Vagina (tissue), 2 donors: ENCODE data around the gene LIPE.

ENCODE experiments used
- POLR2A ChIP-seq, 2 donors: fragments of 450-650 bp; IDR thresholded peaks; one replicate each; pipeline ENCODE4 v1.6.1; 2017; ENCODE audit warnings: antibody characterized with exemption in 2 of 2, mild to moderate bottlenecking in 2 of 2, moderate library complexity in 2 of 2
- POLR2AphosphoS5 ChIP-seq, 2 donors: sonication (generic); formaldehyde crosslinking; IDR thresholded peaks; one replicate each; pipeline ENCODE4 v1.9.0; 2017; ENCODE audit warnings: antibody characterized with exemption in 2 of 2, mild to moderate bottlenecking in 2 of 2, low read depth in 1 of 2; ENCODE audit not compliant: insufficient read depth in 1 of 2
- TF ChIP-seq, protein P1 (sequence below), 3 experiments: fragments of 450-650 bp in 2 of 3; fragments of 200-600 bp in 1 of 3; sonication (generic) in 1 of 3; IDR thresholded peaks; one replicate each; pipeline ENCODE4 v1.5.1; 2017 to 2019; ENCODE audit warnings: antibody characterized with exemption in 3 of 3, mild to moderate bottlenecking in 2 of 3, moderate library complexity in 2 of 3

DNA sequence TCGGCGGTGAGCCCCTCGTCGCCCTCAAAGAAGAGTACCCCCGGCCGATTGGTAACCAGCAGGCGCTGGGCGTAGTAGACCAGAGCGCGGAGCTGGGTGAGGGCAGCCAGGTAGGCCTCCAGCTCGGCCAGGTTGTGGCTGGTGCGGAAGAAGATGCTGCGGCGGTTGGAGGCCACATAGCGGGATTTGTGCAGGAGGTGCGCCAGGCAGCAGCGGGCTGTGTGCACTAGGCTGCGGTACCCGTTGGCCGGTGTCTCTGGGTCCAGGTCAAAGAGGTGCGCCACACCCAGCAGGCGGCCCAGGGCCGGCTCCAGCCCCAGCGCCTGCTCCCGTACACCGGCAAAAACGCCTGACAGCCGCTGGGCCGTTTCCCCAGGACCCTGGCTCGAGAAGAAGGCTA is 16.8 kb downstream of the LIPE start:
- TF ChIP-seq, protein P1, sequence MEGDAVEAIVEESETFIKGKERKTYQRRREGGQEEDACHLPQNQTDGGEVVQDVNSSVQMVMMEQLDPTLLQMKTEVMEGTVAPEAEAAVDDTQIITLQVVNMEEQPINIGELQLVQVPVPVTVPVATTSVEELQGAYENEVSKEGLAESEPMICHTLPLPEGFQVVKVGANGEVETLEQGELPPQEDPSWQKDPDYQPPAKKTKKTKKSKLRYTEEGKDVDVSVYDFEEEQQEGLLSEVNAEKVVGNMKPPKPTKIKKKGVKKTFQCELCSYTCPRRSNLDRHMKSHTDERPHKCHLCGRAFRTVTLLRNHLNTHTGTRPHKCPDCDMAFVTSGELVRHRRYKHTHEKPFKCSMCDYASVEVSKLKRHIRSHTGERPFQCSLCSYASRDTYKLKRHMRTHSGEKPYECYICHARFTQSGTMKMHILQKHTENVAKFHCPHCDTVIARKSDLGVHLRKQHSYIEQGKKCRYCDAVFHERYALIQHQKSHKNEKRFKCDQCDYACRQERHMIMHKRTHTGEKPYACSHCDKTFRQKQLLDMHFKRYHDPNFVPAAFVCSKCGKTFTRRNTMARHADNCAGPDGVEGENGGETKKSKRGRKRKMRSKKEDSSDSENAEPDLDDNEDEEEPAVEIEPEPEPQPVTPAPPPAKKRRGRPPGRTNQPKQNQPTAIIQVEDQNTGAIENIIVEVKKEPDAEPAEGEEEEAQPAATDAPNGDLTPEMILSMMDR (IDR thresholded peaks at IDR 0.05), result no peak
- TF ChIP-seq POLR2A (IDR thresholded peaks at IDR 0.05) (no peak), POLR2AphosphoS5 (IDR thresholded peaks at IDR 0.05; ENCODE audit: insufficient read depth in 1 of 2, low read depth in 1 of 2) (no peak)
